Germinal center (tissue), 1 donor: ENCODE measurements around the gene AQP2.

Experiments used
- DNase-seq: peaks from one replicate; pipeline ENCODE4 v3.0.0; 2012; ENCODE audit warnings: mixed read lengths, low spot score

Gene AQP2

GRCh38 chr12:49955899-49956662 lies 5.5 kb downstream of the AQP2 start:
- DNase-seq: no peak

- DNase-seq: no peak
Measured at GRCh38 chr12:49956663-49957569, 6.4 kb downstream of the AQP2 start.

- no peak for DNase-seq
Measured at GRCh38 chr12:49957570-49957967, 7.0 kb downstream of the AQP2 start.

GRCh38 chr12:49959685-49960473 lies 9.3 kb downstream of the AQP2 start:
- no peak for DNase-seq

- no peak for DNase-seq
Measured at GRCh38 chr12:49960474-49961110, 10.1 kb downstream of the AQP2 start.

- DNase-seq: no peak
Measured at GRCh38 chr12:49961111-49961922, 10.8 kb downstream of the AQP2 start, which contains the start of gene AQP5. Gene AQP5 (plus strand): TSS chr12:49961872. CDS start chr12:49962018, 146 bp downstream.

- no peak for DNase-seq
Measured at GRCh38 chr12:49961993-49962764, 11.6 kb downstream of the AQP2 start.

GRCh38 chr12:49962861-49963765 lies 12.6 kb downstream of the AQP2 start:
- no peak for DNase-seq

- no peak for DNase-seq
Measured at GRCh38 chr12:49963976-49964815, 13.7 kb downstream of the AQP2 start.

GRCh38 chr12:49964849-49965624 lies 14.5 kb downstream of the AQP2 start:
- no peak for DNase-seq

- no peak for DNase-seq
Measured at GRCh38 chr12:49965836-49966235, 15.3 kb downstream of the AQP2 start.

GRCh38 chr12:49966511-49967041 lies 16.0 kb downstream of the AQP2 start:
- DNase-seq: no peak

- DNase-seq: peak; percentile 88
Measured at GRCh38 chr12:49967042-49967776, 16.7 kb downstream of the AQP2 start.

- DNase-seq: no peak
Measured at GRCh38 chr12:49967777-49968250, 17.3 kb downstream of the AQP2 start.

- no peak for DNase-seq
Measured at GRCh38 chr12:49968471-49968870, 17.9 kb downstream of the AQP2 start.

- DNase-seq: no peak
Measured at GRCh38 chr12:49969027-49969426, 18.5 kb downstream of the AQP2 start.
